Suprapubic skin (tissue), 4 donors: ENCODE measurements around the gene HNF1B.

Source experiments
- CTCF ChIP-seq, 2 donors: fragments of 200-600 bp in 1 of 2; fragments of 450-650 bp in 1 of 2; sonication (generic) in 1 of 2; IDR thresholded peaks; one replicate each; pipeline ENCODE4 v1.5.1; 2016 to 2019; ENCODE audit warnings: antibody characterized with exemption in 2 of 2, mild to moderate bottlenecking in 1 of 2, moderate library complexity in 1 of 2
- POLR2A ChIP-seq, 2 donors: fragments of 450-650 bp; IDR thresholded peaks; one replicate each; pipeline ENCODE4 v1.6.1; 2017; ENCODE audit warnings: antibody characterized with exemption in 2 of 2, mild to moderate bottlenecking in 2 of 2, moderate library complexity in 2 of 2
- POLR2AphosphoS5 ChIP-seq, 3 donors: sonication (generic); formaldehyde crosslinking; IDR thresholded peaks; one replicate each; pipeline ENCODE4 v1.6.1; 2017; ENCODE audit warnings: antibody characterized with exemption in 3 of 3

GRCh38 chr17:37740915-37741314, 3.9 kb downstream of the HNF1B start:
- no peak for TF ChIP-seq CTCF (IDR thresholded peaks at IDR 0.05)
- no peak for TF ChIP-seq POLR2A (IDR thresholded peaks at IDR 0.05)
- no peak for TF ChIP-seq POLR2AphosphoS5 (IDR thresholded peaks at IDR 0.05)
